ENCODE results near the gene KBTBD6.

Gene KBTBD6

GRCh38 chr13:41111454-41111853 lies 21.1 kb downstream of the KBTBD6 start:
- no peaks in the 10 kb centered on the region for H3K4me1 ChIP-seq (ENCODE audit: low read depth, poor library complexity, severe bottlenecking)
- no peaks in the 10 kb centered on the region for H3K27me3 ChIP-seq (ENCODE audit: insufficient read depth, low read depth)
- TF ChIP-seq CTCF (conservative IDR thresholded peaks at IDR 0.05; ENCODE audit: low read depth, low read length): no peak
- no peak overlapping the region for H3K4me3 ChIP-seq (IDR thresholded peaks at IDR 0.05; ENCODE audit: insufficient read depth, low read depth, low read length)
- no peaks in the 10 kb centered on the region for H3K36me3 ChIP-seq (ENCODE audit: insufficient read depth)
- H4K20me1 ChIP-seq (ENCODE audit: insufficient read depth): no peaks in the 10 kb centered on the region
- no peaks in the 10 kb centered on the region for H3K79me2 ChIP-seq (ENCODE audit: insufficient read depth, low read depth)
- no peak overlapping the region for H3K9ac ChIP-seq
- no peak overlapping the region for H3K27ac ChIP-seq
- no peak overlapping the region for H3K4me2 ChIP-seq
- no peak overlapping the region for H2AFZ ChIP-seq (ENCODE audit: low read depth)

- Histone ChIP-seq H3K27ac (no peak overlapping the region), H3K36me3 (ENCODE audit: insufficient read depth) (no peaks in the 10 kb centered on the region), H4K20me1 (ENCODE audit: insufficient read depth) (no peaks in the 10 kb centered on the region), H3K4me2 (no peak overlapping the region), H3K4me3 (IDR thresholded peaks at IDR 0.05; ENCODE audit: insufficient read depth, low read depth, low read length) (no peak overlapping the region), H3K9ac (no peak overlapping the region), H3K27me3 (ENCODE audit: insufficient read depth, low read depth) (no peaks in the 10 kb centered on the region), H2AFZ (ENCODE audit: low read depth) (no peak overlapping the region), H3K4me1 (ENCODE audit: low read depth, poor library complexity, severe bottlenecking) (no peaks in the 10 kb centered on the region), H3K79me2 (ENCODE audit: insufficient read depth, low read depth) (no peaks in the 10 kb centered on the region)
- no peak for TF ChIP-seq CTCF (conservative IDR thresholded peaks at IDR 0.05; ENCODE audit: low read depth, low read length)
Measured at GRCh38 chr13:41107584-41108014, 25.0 kb downstream of the KBTBD6 start.

GRCh38 chr13:41107104-41107571 lies 25.5 kb downstream of the KBTBD6 start:
- TF ChIP-seq CTCF (conservative IDR thresholded peaks at IDR 0.05; ENCODE audit: low read depth, low read length): no peak
- no peak overlapping the region for H3K27ac ChIP-seq

GRCh38 chr13:41099986-41100385 lies 32.6 kb downstream of the KBTBD6 start:
- no peak overlapping the region for H3K4me3 ChIP-seq (IDR thresholded peaks at IDR 0.05; ENCODE audit: insufficient read depth, low read depth, low read length)
- TF ChIP-seq CTCF (conservative IDR thresholded peaks at IDR 0.05; ENCODE audit: low read depth, low read length): no peak
- no peak overlapping the region for H2AFZ ChIP-seq (ENCODE audit: low read depth)
- no peaks in the 10 kb centered on the region for H3K4me1 ChIP-seq (ENCODE audit: low read depth, poor library complexity, severe bottlenecking)
- H3K27ac ChIP-seq: no peak overlapping the region
- no peaks in the 10 kb centered on the region for H3K36me3 ChIP-seq (ENCODE audit: insufficient read depth)
- H4K20me1 ChIP-seq (ENCODE audit: insufficient read depth): no peaks in the 10 kb centered on the region
- no peak overlapping the region for H3K9ac ChIP-seq
- no peaks in the 10 kb centered on the region for H3K79me2 ChIP-seq (ENCODE audit: insufficient read depth, low read depth)
- no peak overlapping the region for H3K4me2 ChIP-seq
- no peaks in the 10 kb centered on the region for H3K27me3 ChIP-seq (ENCODE audit: insufficient read depth, low read depth)

More at GRCh38 chr13:41107104-41107571, 25.5 kb downstream of the KBTBD6 start:
- no peaks in the 10 kb centered on the region for H3K27me3 ChIP-seq (ENCODE audit: insufficient read depth, low read depth)
- no peak overlapping the region for H2AFZ ChIP-seq (ENCODE audit: low read depth)
- H3K4me3 ChIP-seq (IDR thresholded peaks at IDR 0.05; ENCODE audit: insufficient read depth, low read depth, low read length): no peak overlapping the region
- H3K9ac ChIP-seq: no peak overlapping the region
- no peaks in the 10 kb centered on the region for H3K4me1 ChIP-seq (ENCODE audit: low read depth, poor library complexity, severe bottlenecking)
- H3K79me2 ChIP-seq (ENCODE audit: insufficient read depth, low read depth): no peaks in the 10 kb centered on the region
- H3K36me3 ChIP-seq (ENCODE audit: insufficient read depth): no peaks in the 10 kb centered on the region
- no peak overlapping the region for H3K4me2 ChIP-seq
- no peaks in the 10 kb centered on the region for H4K20me1 ChIP-seq (ENCODE audit: insufficient read depth)
